ENCODE data around the gene TEX2.

GRCh38 chr17:64270885-64271284, 7.8 kb upstream of the TEX2 start:
- TF ChIP-seq GATA2 (IDR thresholded peaks at IDR 0.05; ENCODE audit: low read depth, low read length), result no peak
- TF ChIP-seq GATA3 (IDR thresholded peaks at IDR 0.05; ENCODE audit: low read depth, low read length), result no peak

Measured in SH-SY5Y (cell line).